Neural progenitor cell (in vitro differentiated cells): ENCODE results near the gene ZIM2. TPM values are rescaled to one million over a fixed set of nuclear protein-coding genes. Genes with fewer than 3 reads are reported as not detected.

ENCODE experiments used
- DNase-seq: peaks from one replicate; pipeline ENCODE4 v3.0.0-alpha.2; 2016; ENCODE audit warnings: low spot score
- H2AFZ ChIP-seq: fragments of 200-600 bp; sonication (generic); replicated peaks from 2 replicates; pipeline ENCODE4 v1.6.1; 2016; ENCODE audit warnings: antibody characterized with exemption
- H3F3A ChIP-seq: fragments of 200-600 bp; sonication (generic); 2 replicates; pipeline ENCODE4 v1.6.1; 2016; ENCODE audit warnings: antibody characterized with exemption, low read depth
- H3K27ac ChIP-seq: fragments of 200-600 bp; sonication (generic); 2 replicates; pipeline ENCODE4 v1.5.1; 2016; ENCODE audit warnings: mild to moderate bottlenecking
- H3K27me3 ChIP-seq: fragments of 200-600 bp; sonication (generic); 2 replicates; pipeline ENCODE4 v1.6.1; 2016; ENCODE audit warnings: mild to moderate bottlenecking, moderate library complexity
- H3K36me3 ChIP-seq: fragments of 200-600 bp; sonication (generic); 2 replicates; pipeline ENCODE4 v1.5.1; 2016
- H3K4me1 ChIP-seq: fragments of 200-600 bp; sonication (generic); 2 replicates; pipeline ENCODE4 v1.6.1; 2016; ENCODE audit warnings: mixed run types
- H3K4me2 ChIP-seq: fragments of 200-600 bp; sonication (generic); 2 replicates; pipeline ENCODE4 v1.6.1; 2016
- H3K4me3 ChIP-seq: fragments of 200-600 bp; sonication (generic); 2 replicates; pipeline ENCODE4 v1.5.1; 2016
- H3K79me2 ChIP-seq: fragments of 200-600 bp; sonication (generic); 2 replicates; pipeline ENCODE4 v1.6.1; 2016; ENCODE audit warnings: low read depth
- H3K9ac ChIP-seq: fragments of 200-600 bp; sonication (generic); 2 replicates; pipeline ENCODE4 v1.6.1; 2016
- H3K9me3 ChIP-seq: fragments of 200-600 bp; sonication (generic); 2 replicates; pipeline ENCODE4 v1.5.1; 2016; ENCODE audit warnings: low read depth
- H4K20me1 ChIP-seq: fragments of 200-600 bp; sonication (generic); 2 replicates; pipeline ENCODE4 v1.6.1; 2016; ENCODE audit warnings: low read depth
- H3K27ac Mint-ChIP-seq: 3 replicates; pipeline ENCODE4 v1.8.0; 2021; ENCODE audit warnings: mixed read lengths
- H3K27me3 Mint-ChIP-seq: 2 replicates; pipeline ENCODE4 v1.8.0; 2022; ENCODE audit warnings: low read depth, mild to moderate bottlenecking, inconsistent platforms, moderate library complexity, mixed read lengths; ENCODE audit not compliant: insufficient read depth
- H3K36me3 Mint-ChIP-seq: 3 replicates; pipeline ENCODE4 v1.8.0; 2021; ENCODE audit warnings: mixed read lengths
- H3K4me1 Mint-ChIP-seq: 3 replicates; pipeline ENCODE4 v1.8.0; 2021; ENCODE audit warnings: mixed read lengths
- H3K4me3 Mint-ChIP-seq: 3 replicates; pipeline ENCODE4 v1.8.0; 2021; ENCODE audit warnings: mild to moderate bottlenecking, moderate library complexity, mixed read lengths
- H3K9me3 Mint-ChIP-seq: 3 replicates; pipeline ENCODE4 v1.8.0; 2020; ENCODE audit warnings: mixed read lengths
- CTCF ChIP-seq: fragments of 200-600 bp; sonication (generic); IDR thresholded peaks from 2 replicates; pipeline ENCODE4 v1.5.1; 2017; ENCODE audit warnings: antibody characterized with exemption, mild to moderate bottlenecking
- EZH2 ChIP-seq: fragments of 200-600 bp; sonication (generic); IDR thresholded peaks from 2 replicates; pipeline ENCODE4 v1.6.1; 2017; ENCODE audit warnings: antibody characterized with exemption, mild to moderate bottlenecking, moderate library complexity
- EZH2phosphoT487 ChIP-seq: fragments of 200-600 bp; sonication (generic); IDR thresholded peaks from 2 replicates; pipeline ENCODE4 v1.6.1; 2017; ENCODE audit warnings: antibody characterized with exemption
- total RNA-seq: library from RNA; depleted of rRNA; stranded (reverse); fragments of >200 nt; gene quantifications from 2 replicates; pipeline ENCODE4 v1.2.3, GENCODE V29; 2015; ENCODE audit warnings: low replicate concordance

The ZIM2 gene
- total RNA-seq, 1 donor from 2014 or later: not detected

- no peaks in the 10 kb centered on the region for H3F3A ChIP-seq
- Mint-ChIP-seq H3K9me3 (peaks cover 71% of the 10 kb centered on the region), H3K27ac (no peak overlapping the region), H3K4me1 (no peaks in the 10 kb centered on the region), H3K4me3 (no peak overlapping the region), H3K36me3 (peaks cover 2% of the 10 kb centered on the region), H3K27me3 (peaks cover 3% of the 10 kb centered on the region)
- H4K20me1 ChIP-seq: no peaks in the 10 kb centered on the region
- no peaks in the 10 kb centered on the region for H3K79me2 ChIP-seq
- H3K27ac ChIP-seq: no peak overlapping the region
- no peak overlapping the region for H3K4me2 ChIP-seq
- no peak overlapping the region for H2AFZ ChIP-seq
- no peak overlapping the region for H3K4me3 ChIP-seq
- H3K9ac ChIP-seq: no peak overlapping the region
- H3K4me1 ChIP-seq: no peaks in the 10 kb centered on the region
- no peaks in the 10 kb centered on the region for H3K27me3 ChIP-seq
- no peak for DNase-seq
- H3K9me3 ChIP-seq: peaks cover 12% of the 10 kb centered on the region
- no peak for TF ChIP-seq EZH2phosphoT487
- TF ChIP-seq EZH2: no peak
- no peak for TF ChIP-seq CTCF
- H3K36me3 ChIP-seq: no peaks in the 10 kb centered on the region
Observed at GRCh38 chr19:56836059-56836458, 4.5 kb downstream of the ZIM2 start.

GRCh38 chr19:56835401-56835800 lies 5.1 kb downstream of the ZIM2 start:
- H3K79me2 ChIP-seq: no peaks in the 10 kb centered on the region
- Mint-ChIP-seq H3K9me3 (peaks cover 71% of the 10 kb centered on the region), H3K27ac (no peak overlapping the region)

GRCh38 chr19:56834564-56835375 lies 5.8 kb downstream of the ZIM2 start:
- H3K27ac Mint-ChIP-seq: no peak overlapping the region
- Histone ChIP-seq H3K36me3 (no peaks in the 10 kb centered on the region), H2AFZ (no peak overlapping the region), H3K4me2 (no peak overlapping the region), H4K20me1 (no peaks in the 10 kb centered on the region), H3K9ac (no peak overlapping the region), H3K9me3 (peaks cover 25% of the 10 kb centered on the region), H3K27ac (no peak overlapping the region), H3K79me2 (no peaks in the 10 kb centered on the region), H3K4me1 (no peaks in the 10 kb centered on the region), H3F3A (no peaks in the 10 kb centered on the region), H3K4me3 (no peak overlapping the region), H3K27me3 (no peaks in the 10 kb centered on the region)
- H3K9me3 Mint-ChIP-seq: peaks cover 76% of the 10 kb centered on the region
- DNase-seq: no peak
- H3K4me3 Mint-ChIP-seq: no peak overlapping the region
- no peaks in the 10 kb centered on the region for H3K4me1 Mint-ChIP-seq
- no peaks in the 10 kb centered on the region for H3K36me3 Mint-ChIP-seq
- peaks cover 3% of the 10 kb centered on the region for H3K27me3 Mint-ChIP-seq
- TF ChIP-seq EZH2phosphoT487: no peak
- TF ChIP-seq EZH2: no peak
- TF ChIP-seq CTCF: no peak

More at GRCh38 chr19:56835401-56835800, 5.1 kb downstream of the ZIM2 start:
- no peak for TF ChIP-seq CTCF
- no peak for TF ChIP-seq EZH2phosphoT487
- TF ChIP-seq EZH2: no peak
- no peak overlapping the region for H2AFZ ChIP-seq
- H3K4me3 ChIP-seq: no peak overlapping the region
- H3K4me1 ChIP-seq: no peaks in the 10 kb centered on the region
- Mint-ChIP-seq H3K4me1 (no peaks in the 10 kb centered on the region), H3K4me3 (no peak overlapping the region), H3K27me3 (peaks cover 3% of the 10 kb centered on the region), H3K36me3 (no peaks in the 10 kb centered on the region)
- H3F3A ChIP-seq: no peaks in the 10 kb centered on the region
- H4K20me1 ChIP-seq: no peaks in the 10 kb centered on the region
- H3K27ac ChIP-seq: no peak overlapping the region
- H3K9me3 ChIP-seq: peaks cover 19% of the 10 kb centered on the region
- no peak overlapping the region for H3K4me2 ChIP-seq
- H3K27me3 ChIP-seq: no peaks in the 10 kb centered on the region
- no peak overlapping the region for H3K9ac ChIP-seq
- no peaks in the 10 kb centered on the region for H3K36me3 ChIP-seq
- no peak for DNase-seq
